ENCODE measurements around the gene DNAJC16. TPM values are rescaled to one million over a fixed set of nuclear protein-coding genes. Genes with fewer than 3 reads are reported as not detected.
A peak's percentile ranks its signal among the peaks of the same experiment; 100 is the strongest.

The DNAJC16 gene
- total and polyA plus RNA-seq, 2 of the 13 experiments (the other 11 are each of a cell fraction or from before 2014, with no cell fraction given) = 11.4 to 15.4 TPM

GRCh38 chr1:15584489-15585363 is 58.1 kb downstream of the DNAJC16 start, which contains the start of gene AGMAT (continued):
- TF ChIP-seq ZBTB42 (CRISPR knock-in tag; IDR thresholded peaks at IDR 0.05) (no peak), SOX5 (CRISPR knock-in tag; IDR thresholded peaks at IDR 0.05; ENCODE audit: borderline replicate concordance) (peak; percentile 77), ARNT2 (CRISPR knock-in tag; IDR thresholded peaks at IDR 0.05; ENCODE audit: low read depth) (peak; percentile 98), DRAP1 (CRISPR knock-in tag; IDR thresholded peaks at IDR 0.05) (peak; percentile 78), HMGXB4 (CRISPR knock-in tag; IDR thresholded peaks at IDR 0.05; ENCODE audit: borderline replicate concordance in 1 of 2, low read depth in 1 of 2) (peak; percentile 75 to 90), NR2C2 (CRISPR knock-in tag; IDR thresholded peaks at IDR 0.05; ENCODE audit: borderline replicate concordance) (peak; percentile 89), CHD4 (IDR thresholded peaks at IDR 0.05; ENCODE audit: borderline replicate concordance, low read length) (no peak), MED1 (CRISPR knock-in tag; IDR thresholded peaks at IDR 0.05) (peak; percentile 95), ZSCAN25 (CRISPR knock-in tag; IDR thresholded peaks at IDR 0.05) (peak; percentile 62; the same call in 1 of the 2 replicates), ZNF607 (CRISPR knock-in tag; IDR thresholded peaks at IDR 0.05; ENCODE audit: borderline replicate concordance) (no peak; the same call in 1 of the 2 replicates), ATAD3A (CRISPR knock-in tag; IDR thresholded peaks at IDR 0.05) (no peak), MZF1 (CRISPR knock-in tag; IDR thresholded peaks at IDR 0.05; ENCODE audit: borderline replicate concordance) (no peak), ZNF350 (CRISPR knock-in tag; IDR thresholded peaks at IDR 0.05; ENCODE audit: borderline replicate concordance, low read depth) (peak; percentile 72; the same call in 1 of the 2 replicates), MLLT10 (CRISPR knock-in tag; IDR thresholded peaks at IDR 0.05) (no peak), ZNF558 (CRISPR knock-in tag; IDR thresholded peaks at IDR 0.05; ENCODE audit: borderline replicate concordance) (no peak; the same call in 1 of the 2 replicates), RAD21 (CRISPR knock-in tag; IDR thresholded peaks at IDR 0.05) (no peak; the same call in 1 of the 2 replicates), ZNF597 (CRISPR knock-in tag; IDR thresholded peaks at IDR 0.05) (no peak), FUBP1 (CRISPR knock-in tag; IDR thresholded peaks at IDR 0.05; ENCODE audit: borderline replicate concordance) (no peak), ZBTB3 (CRISPR knock-in tag; IDR thresholded peaks at IDR 0.05; ENCODE audit: borderline replicate concordance, low read depth) (peak; percentile 85; the same call in 1 of the 2 replicates), SMARCE1 (IDR thresholded peaks at IDR 0.05; ENCODE audit: borderline replicate concordance) (no peak), SOX13 (IDR thresholded peaks at IDR 0.05) (peak; percentile 66; the same call in 1 of the 2 replicates), SOX13 (CRISPR knock-in tag; conservative IDR thresholded peaks at IDR 0.05 in 1 of 2, IDR thresholded peaks at IDR 0.05 in 1 of 2) (peak in 1 of 2 experiments; percentile 81; a peak in 2 of 4 replicates), NKX3-1 (CRISPR knock-in tag; IDR thresholded peaks at IDR 0.05) (peak; percentile 53; the same call in 1 of the 2 replicates), TRIM24 (CRISPR knock-in tag; IDR thresholded peaks at IDR 0.05) (peak; percentile 88)

Measured in HepG2 (cell line).